Prostate gland (tissue), 2 donors: ENCODE data around the gene STOML3.

ENCODE experiments used
- POLR2A ChIP-seq: fragments of 450-650 bp; IDR thresholded peaks from one replicate; pipeline ENCODE4 v1.6.1; 2016; ENCODE audit warnings: antibody characterized with exemption, mild to moderate bottlenecking
- POLR2AphosphoS5 ChIP-seq: sonication (generic); formaldehyde crosslinking; IDR thresholded peaks from one replicate; pipeline ENCODE4 v1.6.1; 2017; ENCODE audit warnings: antibody characterized with exemption
- TF ChIP-seq, protein P1 (sequence below), 4 experiments: fragments of 200-600 bp in 2 of 4; fragments of 450-650 bp in 2 of 4; sonication (generic) in 2 of 4; IDR thresholded peaks; 1 replicate in 3 of 4; 2 replicates in 1 of 4; pipeline ENCODE4 v1.5.1; 2016 to 2019; ENCODE audit warnings: antibody characterized with exemption in 4 of 4, mild to moderate bottlenecking in 2 of 4, moderate library complexity in 2 of 4

DNA sequence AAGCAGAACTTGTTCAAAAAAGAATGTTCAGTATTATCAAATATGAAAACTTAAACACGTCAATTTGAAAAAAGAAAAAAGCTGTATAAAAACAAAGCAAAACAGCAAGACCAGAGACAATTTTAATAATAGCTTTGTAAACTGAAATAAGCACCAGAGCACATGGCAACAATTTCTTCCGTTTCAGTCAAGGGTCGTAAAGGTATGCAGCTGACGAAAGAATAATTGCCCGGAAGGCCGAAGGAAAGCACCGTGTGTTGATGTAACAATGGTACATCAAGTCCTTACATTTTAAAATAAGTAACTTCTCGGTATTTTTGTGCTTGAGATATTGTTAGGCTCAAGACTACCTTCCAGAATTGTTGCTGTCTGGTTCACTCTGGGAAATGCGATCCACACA is 45.6 kb upstream of the STOML3 start:
- TF ChIP-seq POLR2AphosphoS5: no peak
- TF ChIP-seq, protein P1, sequence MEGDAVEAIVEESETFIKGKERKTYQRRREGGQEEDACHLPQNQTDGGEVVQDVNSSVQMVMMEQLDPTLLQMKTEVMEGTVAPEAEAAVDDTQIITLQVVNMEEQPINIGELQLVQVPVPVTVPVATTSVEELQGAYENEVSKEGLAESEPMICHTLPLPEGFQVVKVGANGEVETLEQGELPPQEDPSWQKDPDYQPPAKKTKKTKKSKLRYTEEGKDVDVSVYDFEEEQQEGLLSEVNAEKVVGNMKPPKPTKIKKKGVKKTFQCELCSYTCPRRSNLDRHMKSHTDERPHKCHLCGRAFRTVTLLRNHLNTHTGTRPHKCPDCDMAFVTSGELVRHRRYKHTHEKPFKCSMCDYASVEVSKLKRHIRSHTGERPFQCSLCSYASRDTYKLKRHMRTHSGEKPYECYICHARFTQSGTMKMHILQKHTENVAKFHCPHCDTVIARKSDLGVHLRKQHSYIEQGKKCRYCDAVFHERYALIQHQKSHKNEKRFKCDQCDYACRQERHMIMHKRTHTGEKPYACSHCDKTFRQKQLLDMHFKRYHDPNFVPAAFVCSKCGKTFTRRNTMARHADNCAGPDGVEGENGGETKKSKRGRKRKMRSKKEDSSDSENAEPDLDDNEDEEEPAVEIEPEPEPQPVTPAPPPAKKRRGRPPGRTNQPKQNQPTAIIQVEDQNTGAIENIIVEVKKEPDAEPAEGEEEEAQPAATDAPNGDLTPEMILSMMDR (IDR thresholded peaks at IDR 0.05): no peak
- TF ChIP-seq POLR2A: no peak
